Loucy (cell line): ENCODE measurements around the gene PALLD.

Source experiments
- H2AFZ ChIP-seq: fragments of 200-600 bp; sonication (generic); 2 replicates; pipeline ENCODE4 v1.6.0; 2016; ENCODE audit warnings: antibody characterized with exemption, mild to moderate bottlenecking, low read length, moderate library complexity
- H3F3A ChIP-seq: fragments of 200-600 bp; 2 replicates; pipeline ENCODE4 v1.6.0; 2016; ENCODE audit warnings: antibody characterized with exemption, low read depth, mild to moderate bottlenecking
- H3K27me3 ChIP-seq: fragments of 200-600 bp; sonication (generic); 2 replicates; pipeline ENCODE4 v1.6.1; 2014; ENCODE audit warnings: low read length, mild to moderate bottlenecking; ENCODE audit not compliant: insufficient read depth, poor library complexity, severe bottlenecking
- H3K36me3 ChIP-seq: fragments of 200-600 bp; sonication (generic); 2 replicates; pipeline ENCODE4 v1.6.1; 2016; ENCODE audit warnings: low read length; ENCODE audit not compliant: insufficient read depth
- H3K4me1 ChIP-seq: fragments of 200-600 bp; sonication (generic); 2 replicates; pipeline ENCODE4 v1.5.1; 2014; ENCODE audit warnings: low read length, mild to moderate bottlenecking; ENCODE audit not compliant: insufficient read depth, poor library complexity, severe bottlenecking
- H3K4me2 ChIP-seq: fragments of 200-600 bp; sonication (generic); 2 replicates; pipeline ENCODE4 v1.6.0; 2014; ENCODE audit warnings: antibody characterized with exemption, low read length, low read depth, mild to moderate bottlenecking; ENCODE audit not compliant: poor library complexity, severe bottlenecking
- H3K4me3 ChIP-seq: fragments of 200-600 bp; sonication (generic); 2 replicates; pipeline ENCODE4 v1.5.1; 2014; ENCODE audit warnings: low read length, mild to moderate bottlenecking, mixed read lengths; ENCODE audit not compliant: poor library complexity, severe bottlenecking
- H3K79me2 ChIP-seq: fragments of 200-600 bp; sonication (generic); 2 replicates; pipeline ENCODE4 v1.6.1; 2014; ENCODE audit warnings: low read length; ENCODE audit not compliant: insufficient read depth
- H3K9ac ChIP-seq: fragments of 200-600 bp; sonication (generic); 2 replicates; pipeline ENCODE4 v1.6.0; 2014; ENCODE audit warnings: mild to moderate bottlenecking, low read depth, low read length, moderate library complexity; ENCODE audit not compliant: poor library complexity, severe bottlenecking
- H3K9me2 ChIP-seq: fragments of 200-600 bp; sonication (generic); replicated peaks from 2 replicates; pipeline ENCODE4 v1.6.1; 2016; ENCODE audit warnings: low read depth, low read length, mixed read lengths
- H3K9me3 ChIP-seq: fragments of 200-600 bp; sonication (generic); 2 replicates; pipeline ENCODE4 v1.6.1; 2014; ENCODE audit warnings: mild to moderate bottlenecking, antibody characterized with exemption, low read length, low read depth; ENCODE audit not compliant: insufficient read depth
- H4K20me1 ChIP-seq: fragments of 200-600 bp; sonication (generic); 2 replicates; pipeline ENCODE4 v1.6.0; 2014; ENCODE audit warnings: antibody characterized with exemption, low read length, mild to moderate bottlenecking; ENCODE audit not compliant: insufficient read depth, poor library complexity, severe bottlenecking
- CTCF ChIP-seq: fragments of 200-600 bp; sonication (generic); conservative IDR thresholded peaks from 2 replicates; pipeline ENCODE4 v1.5.1; 2014; ENCODE audit warnings: mild to moderate bottlenecking, antibody characterized with exemption, low read length
- EZH2phosphoT487 ChIP-seq: fragments of 200-600 bp; IDR thresholded peaks from 2 replicates; pipeline ENCODE4 v1.6.1; 2018; ENCODE audit warnings: antibody characterized with exemption, mild to moderate bottlenecking, moderate library complexity, borderline replicate concordance

The PALLD gene

GRCh38 chr4:168667376-168667775 is 170.5 kb downstream of the PALLD start:
- Histone ChIP-seq H3F3A (no peaks in the 10 kb centered on the region), H3K9me3 (no peaks in the 10 kb centered on the region), H3K36me3 (no peaks in the 10 kb centered on the region), H3K27me3 (no peaks in the 10 kb centered on the region), H3K4me2 (no peak overlapping the region), H4K20me1 (no peaks in the 10 kb centered on the region), H3K79me2 (no peaks in the 10 kb centered on the region), H3K9ac (no peak overlapping the region), H3K4me3 (no peak overlapping the region), H3K4me1 (no peaks in the 10 kb centered on the region), H2AFZ (no peak overlapping the region), H3K9me2 (no peaks in the 10 kb centered on the region)
- TF ChIP-seq EZH2phosphoT487 (no peak), CTCF (no peak)

GRCh38 chr4:168667921-168668320 is 171.1 kb downstream of the PALLD start:
- H3K27me3 ChIP-seq = no peaks in the 10 kb centered on the region
- no peaks in the 10 kb centered on the region for H3K9me2 ChIP-seq
- no peaks in the 10 kb centered on the region for H3K36me3 ChIP-seq
- H3K4me2 ChIP-seq = no peak overlapping the region
- no peak overlapping the region for H2AFZ ChIP-seq
- no peaks in the 10 kb centered on the region for H4K20me1 ChIP-seq
- TF ChIP-seq CTCF (no peak), EZH2phosphoT487 (no peak)
- H3K9me3 ChIP-seq = no peaks in the 10 kb centered on the region
- no peaks in the 10 kb centered on the region for H3F3A ChIP-seq
- H3K4me1 ChIP-seq = no peaks in the 10 kb centered on the region
- H3K4me3 ChIP-seq = no peak overlapping the region
- H3K9ac ChIP-seq = no peak overlapping the region
- H3K79me2 ChIP-seq = no peaks in the 10 kb centered on the region

DNA sequence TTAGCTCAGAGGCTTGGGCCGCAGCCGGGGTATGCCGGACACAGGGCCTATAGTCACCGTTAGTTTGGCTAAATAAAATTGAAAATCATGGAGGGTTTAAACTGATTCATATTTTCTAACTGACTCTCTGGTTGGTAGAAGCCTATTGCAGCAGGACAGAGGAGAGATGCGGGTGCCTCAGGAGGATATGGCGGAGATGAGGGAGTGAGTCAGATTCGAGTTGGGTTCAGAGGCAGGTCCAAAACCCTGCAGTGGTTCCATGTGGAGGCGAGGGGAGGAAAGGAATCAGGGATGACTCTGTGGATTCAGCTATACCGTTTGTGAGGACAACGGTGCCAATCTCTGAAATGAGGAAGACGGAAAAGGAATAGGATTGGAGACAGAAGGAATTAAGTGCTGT is 176.6 kb downstream of the PALLD start:
- Histone ChIP-seq H3K4me2 (no peak overlapping the region), H3F3A (no peaks in the 10 kb centered on the region), H3K4me3 (no peak overlapping the region), H3K4me1 (no peaks in the 10 kb centered on the region), H2AFZ (no peak overlapping the region), H3K36me3 (no peaks in the 10 kb centered on the region), H4K20me1 (no peaks in the 10 kb centered on the region), H3K9ac (no peak overlapping the region), H3K27me3 (no peaks in the 10 kb centered on the region), H3K79me2 (no peaks in the 10 kb centered on the region), H3K9me2 (no peaks in the 10 kb centered on the region), H3K9me3 (no peaks in the 10 kb centered on the region)
- no peak for TF ChIP-seq CTCF
- no peak for TF ChIP-seq EZH2phosphoT487
